Measurements from ENCODE around the gene APOL3.
A peak's percentile ranks its signal among the peaks of the same experiment; 100 is the strongest.

APOL3 gene

DNA sequence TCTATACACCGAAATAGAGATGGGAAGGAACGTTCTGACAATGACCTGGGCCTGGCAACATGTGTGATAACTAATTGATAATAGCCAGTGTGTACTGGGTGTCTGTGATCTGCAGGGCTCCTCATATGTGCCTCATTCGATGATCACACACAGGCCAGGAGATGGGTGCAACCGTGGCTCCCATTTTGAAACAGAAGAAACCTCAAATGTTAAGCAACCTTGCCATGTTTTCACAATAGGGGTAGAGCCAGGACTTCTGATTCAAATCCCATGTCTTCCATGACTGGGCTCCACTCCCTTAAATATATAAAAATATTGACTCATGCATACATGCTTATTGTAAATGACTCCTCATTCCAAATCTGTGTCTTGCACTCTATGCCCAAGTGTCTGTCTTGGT, 11.1 kb downstream of the APOL3 start:
- TF ChIP-seq, protein P1, sequence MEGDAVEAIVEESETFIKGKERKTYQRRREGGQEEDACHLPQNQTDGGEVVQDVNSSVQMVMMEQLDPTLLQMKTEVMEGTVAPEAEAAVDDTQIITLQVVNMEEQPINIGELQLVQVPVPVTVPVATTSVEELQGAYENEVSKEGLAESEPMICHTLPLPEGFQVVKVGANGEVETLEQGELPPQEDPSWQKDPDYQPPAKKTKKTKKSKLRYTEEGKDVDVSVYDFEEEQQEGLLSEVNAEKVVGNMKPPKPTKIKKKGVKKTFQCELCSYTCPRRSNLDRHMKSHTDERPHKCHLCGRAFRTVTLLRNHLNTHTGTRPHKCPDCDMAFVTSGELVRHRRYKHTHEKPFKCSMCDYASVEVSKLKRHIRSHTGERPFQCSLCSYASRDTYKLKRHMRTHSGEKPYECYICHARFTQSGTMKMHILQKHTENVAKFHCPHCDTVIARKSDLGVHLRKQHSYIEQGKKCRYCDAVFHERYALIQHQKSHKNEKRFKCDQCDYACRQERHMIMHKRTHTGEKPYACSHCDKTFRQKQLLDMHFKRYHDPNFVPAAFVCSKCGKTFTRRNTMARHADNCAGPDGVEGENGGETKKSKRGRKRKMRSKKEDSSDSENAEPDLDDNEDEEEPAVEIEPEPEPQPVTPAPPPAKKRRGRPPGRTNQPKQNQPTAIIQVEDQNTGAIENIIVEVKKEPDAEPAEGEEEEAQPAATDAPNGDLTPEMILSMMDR (IDR thresholded peaks at IDR 0.05), result no peak

DNA sequence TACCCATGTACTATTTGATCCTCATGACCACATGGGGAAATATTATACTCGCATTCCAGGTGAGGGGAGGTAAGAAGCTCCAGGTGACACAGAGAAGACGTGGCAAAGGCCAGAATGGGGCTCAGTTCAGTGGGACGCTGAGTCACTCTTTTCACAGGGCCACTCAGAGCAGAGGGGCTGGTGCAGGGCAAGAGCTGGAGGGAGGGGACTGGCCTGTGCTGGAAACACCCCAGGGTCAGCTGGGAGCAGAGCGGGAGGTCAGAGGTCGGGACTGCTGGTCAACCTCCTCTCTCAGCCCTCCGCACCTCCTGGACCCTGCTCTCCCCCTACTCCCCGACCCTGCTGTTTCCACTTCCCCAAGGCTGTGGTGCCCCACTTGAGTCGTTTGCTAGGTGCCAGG, 12.1 kb downstream of the APOL3 start:
- TF ChIP-seq, protein P1 (IDR thresholded peaks at IDR 0.05), result no peak

DNA sequence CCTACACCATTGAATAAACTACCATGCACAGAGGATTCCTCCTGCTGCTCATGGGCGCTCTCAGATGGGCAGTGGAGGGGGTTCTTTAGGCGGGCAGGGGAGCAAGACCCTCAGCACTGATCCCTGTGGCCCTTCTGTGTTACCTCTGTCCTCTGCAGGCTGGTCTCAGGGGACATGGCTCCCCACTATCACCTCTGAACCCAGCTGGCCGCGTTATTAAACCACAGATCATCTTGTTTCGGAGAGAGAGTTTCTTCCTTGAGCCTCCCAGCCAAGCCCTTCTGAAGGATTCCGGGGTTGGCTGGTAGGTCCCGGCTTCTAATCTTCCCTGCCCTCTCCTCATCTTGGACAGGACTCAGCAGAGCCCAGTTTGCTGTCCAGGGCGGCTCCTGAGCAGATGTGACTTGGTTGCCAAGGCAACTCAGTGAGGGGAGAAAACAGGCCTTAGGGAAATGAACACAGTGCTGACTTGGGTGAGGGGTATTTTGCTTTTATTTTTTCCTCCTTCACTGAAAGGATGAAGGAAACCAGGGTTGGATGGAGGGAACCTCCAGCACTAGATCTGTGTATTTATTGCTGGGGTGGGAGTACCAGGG, 13.3 kb downstream of the APOL3 start:
- TF ChIP-seq, protein P1 (IDR thresholded peaks at IDR 0.05), result no peak

DNA sequence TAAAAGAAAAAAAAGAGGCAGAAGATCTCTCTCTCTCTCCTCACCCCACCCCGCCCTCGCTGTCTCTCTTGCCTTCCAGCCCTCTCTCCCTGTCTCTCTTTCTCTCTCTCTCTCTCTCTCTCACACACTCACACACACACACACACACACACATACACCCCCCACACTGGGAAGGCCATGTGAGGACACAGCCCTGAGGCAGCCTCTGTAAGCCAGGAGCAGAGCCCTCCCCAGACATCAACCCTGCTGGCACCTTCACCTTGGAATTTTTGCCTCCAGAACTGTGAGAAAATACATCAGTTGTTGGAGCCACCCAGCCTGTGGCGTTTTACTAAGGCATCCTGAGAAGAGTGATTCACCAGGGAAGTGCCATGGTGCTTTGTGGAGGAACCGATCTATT, 14.7 kb downstream of the APOL3 start:
- TF ChIP-seq, protein P1 (IDR thresholded peaks at IDR 0.05), result no peak

DNA sequence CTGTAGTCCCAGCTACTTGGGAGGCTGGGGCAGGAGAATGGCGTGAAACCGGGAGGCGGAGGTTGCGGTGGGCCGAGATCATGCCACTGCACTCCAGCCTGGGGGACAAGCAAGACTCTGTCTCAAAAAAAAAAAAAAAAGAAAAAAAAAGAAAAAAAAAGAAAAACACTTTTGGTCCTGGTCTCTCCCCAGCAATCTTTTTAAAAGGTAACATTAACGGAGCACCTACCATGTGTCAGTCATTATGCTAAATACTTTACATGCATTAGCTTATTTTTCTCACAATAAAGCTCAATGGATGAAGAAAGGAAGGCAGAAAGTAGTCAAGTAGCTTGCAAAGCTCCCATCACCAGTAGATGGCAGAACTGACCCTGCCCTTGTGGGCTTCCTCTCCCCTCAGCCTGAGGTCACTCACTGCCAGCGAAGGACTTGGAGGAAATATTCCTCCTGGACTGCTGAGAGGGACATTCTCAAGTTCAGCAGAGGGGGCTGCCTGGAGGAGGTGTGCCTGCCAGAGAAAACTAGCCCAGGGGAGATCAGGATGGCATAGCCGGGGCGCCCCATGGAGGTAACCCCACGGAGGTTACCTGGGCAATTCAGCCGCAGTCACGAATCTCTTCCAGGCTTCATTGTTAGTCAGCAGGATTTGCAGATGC, 15.5 kb downstream of the APOL3 start:
- TF ChIP-seq, protein P1 (IDR thresholded peaks at IDR 0.05), result peak; percentile 68

DNA sequence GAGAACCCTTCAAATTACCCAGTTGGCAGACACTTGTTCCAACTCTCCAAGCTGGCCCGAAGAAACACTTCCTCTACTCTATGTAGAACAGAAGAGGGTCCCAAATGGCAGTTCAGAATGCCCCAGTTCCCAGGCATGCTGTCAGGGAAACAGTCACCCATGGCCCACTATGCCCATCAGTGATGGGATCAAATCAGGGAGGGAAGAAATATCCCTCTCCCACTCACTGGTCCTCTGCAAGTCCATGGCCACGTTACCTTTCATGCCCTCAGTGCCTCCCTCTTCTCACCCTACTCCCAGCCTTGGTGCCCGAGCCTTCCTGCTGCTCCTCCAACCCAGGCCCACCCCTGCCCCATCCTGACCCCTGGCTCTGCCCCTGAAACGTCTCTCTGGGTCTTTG, 16.6 kb downstream of the APOL3 start:
- TF ChIP-seq, protein P1 (IDR thresholded peaks at IDR 0.05), result no peak

DNA sequence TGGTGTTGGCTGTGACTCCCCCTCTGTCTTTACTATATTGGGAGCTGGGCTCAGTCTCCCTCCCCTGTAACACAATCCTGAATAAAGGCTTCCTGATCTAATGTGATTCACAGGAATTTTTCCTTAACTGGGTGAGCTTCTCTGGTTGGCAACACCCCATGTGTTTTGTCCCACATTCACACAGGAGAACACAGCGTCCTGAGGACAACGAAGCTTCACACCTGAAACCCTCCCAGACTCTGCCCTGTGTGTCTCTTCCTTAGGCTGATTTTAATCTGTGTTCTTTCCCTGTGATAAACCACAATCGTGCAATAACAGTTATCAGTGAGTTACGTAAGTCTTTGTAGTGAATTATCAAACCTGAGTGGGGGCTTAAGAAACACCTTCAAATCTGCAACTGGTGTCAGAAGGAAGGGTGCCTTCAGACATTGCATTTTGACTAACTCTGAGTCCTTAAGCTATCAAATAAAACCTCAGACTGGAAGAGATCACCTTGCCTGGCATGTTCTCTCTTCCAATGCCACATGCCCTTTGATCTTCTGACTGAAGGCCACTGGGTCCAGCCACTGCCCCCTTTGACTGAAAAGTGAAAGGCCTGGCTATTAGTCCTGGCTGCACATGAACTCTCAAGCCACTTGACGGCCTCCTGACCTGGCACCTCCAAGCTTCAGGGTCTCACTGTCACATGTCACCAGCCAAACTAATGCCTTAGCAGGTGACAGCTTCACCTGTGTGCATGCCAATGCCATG, 17.3 kb downstream of the APOL3 start:
- TF ChIP-seq, protein P1 (IDR thresholded peaks at IDR 0.05), result no peak

Data from LNCAP (cell line).